DMS53 treated with DMSO at 0.1 percent for 48 hours (cell line): Measurements from ENCODE around the gene CHD3.

Source experiments
- DNase-seq: peaks from one replicate; lab custom pipeline; 2025; ENCODE audit not compliant: unreplicated experiment; lab: John Stamatoyannopoulos, UW

The CHD3 gene

GRCh38 chr17:7888184-7888920, at the start of gene CHD3:
Gene CHD3, plus strand, starts transcription at chr17:7888789. Its CDS starts 212 bp downstream, at chr17:7889001.
- peak; percentile 82 for DNase-seq

- no peak for DNase-seq
Observed at GRCh38 chr17:7839190-7839875, 49.3 kb upstream of the CHD3 start.

- no peak for DNase-seq
Observed at GRCh38 chr17:7839876-7840261, 48.7 kb upstream of the CHD3 start.

GRCh38 chr17:7840441-7840840, 48.1 kb upstream of the CHD3 start:
- no peak for DNase-seq

- DNase-seq = no peak
Observed at GRCh38 chr17:7840875-7841274, 47.7 kb upstream of the CHD3 start.

GRCh38 chr17:7841396-7841914, 47.1 kb upstream of the CHD3 start:
- DNase-seq = peak; percentile 91

- DNase-seq = peak; percentile 79
Observed at GRCh38 chr17:7841915-7842379, 46.6 kb upstream of the CHD3 start.

GRCh38 chr17:7842380-7843256, 46.0 kb upstream of the CHD3 start:
- peak; percentile 91 for DNase-seq

GRCh38 chr17:7843257-7843535, 45.4 kb upstream of the CHD3 start:
- no peak for DNase-seq

GRCh38 chr17:7843536-7844291, 44.9 kb upstream of the CHD3 start:
- peak; percentile 92 for DNase-seq

GRCh38 chr17:7844292-7845154, 44.1 kb upstream of the CHD3 start:
- DNase-seq = peak; percentile 92

- no peak for DNase-seq
Observed at GRCh38 chr17:7845359-7846062, 43.1 kb upstream of the CHD3 start.

GRCh38 chr17:7846063-7846735, 42.4 kb upstream of the CHD3 start:
- no peak for DNase-seq

- no peak for DNase-seq
Observed at GRCh38 chr17:7846765-7847661, 41.6 kb upstream of the CHD3 start.

GRCh38 chr17:7848131-7848579, 40.4 kb upstream of the CHD3 start:
- DNase-seq = no peak

- DNase-seq = no peak
Observed at GRCh38 chr17:7848739-7849129, 39.9 kb upstream of the CHD3 start.

GRCh38 chr17:7849130-7849750, 39.3 kb upstream of the CHD3 start:
- DNase-seq = no peak
